Right lobe of liver (tissue), 6 donors: ENCODE measurements around the gene FOXF2. TPM values are rescaled to one million over a fixed set of nuclear protein-coding genes. Genes with fewer than 3 reads are reported as not detected.

Experiments used
- ATAC-seq, 4 donors: fragments of 200-7000 bp; cut with Tn5 transposase; one replicate each; pipeline ENCODE4 v1.9.1; 2020; ENCODE audit warnings: mild to moderate bottlenecking in 4 of 4, moderate library complexity in 4 of 4
- DNase-seq, 3 donors: peaks; one replicate each; pipeline ENCODE4 v3.0.0-alpha.2; 2020
- H3K27ac ChIP-seq, 3 donors: fragments of 200-600 bp; one replicate each; pipeline ENCODE4 v1.8.0; 2022
- H3K27me3 ChIP-seq, 2 donors: fragments of 200-600 bp; one replicate each; pipeline ENCODE4 v1.8.0; 2022
- H3K36me3 ChIP-seq, 4 donors: fragments of 200-600 bp; sonication (generic) in 1 of 4; one replicate each; pipeline versions ENCODE4 v1.5.1 to v1.8.0; 2017 to 2022; ENCODE audit warnings: control low read depth in 1 of 4
- H3K4me1 ChIP-seq, 4 donors: fragments of 200-600 bp; sonication (generic) in 1 of 4; one replicate each; pipeline versions ENCODE4 v1.5.1 to v1.8.0; 2017 to 2022; ENCODE audit warnings: control low read depth in 1 of 4
- H3K4me3 ChIP-seq, 3 donors: fragments of 200-600 bp; one replicate each; pipeline ENCODE4 v1.8.0; 2022
- H3K9me3 ChIP-seq, 4 donors: fragments of 200-600 bp; sonication (generic) in 1 of 4; one replicate each; pipeline versions ENCODE4 v1.5.1 to v1.8.0; 2017 to 2022; ENCODE audit warnings: control low read depth in 1 of 4
- POLR2A ChIP-seq: fragments of 450-650 bp; IDR thresholded peaks from one replicate; pipeline ENCODE4 v1.6.1; 2017; ENCODE audit warnings: antibody characterized with exemption, mild to moderate bottlenecking
- WGBS: methylation state at CpG from one replicate; pipeline ENCODE4 v1.1.6; 2018; ENCODE audit warnings: low coverage, low lambda C conversion rate; ENCODE audit not compliant: insufficient coverage; ENCODE audit errors: missing lambda C conversion rate; 5-methylcytosine and 5-hydroxymethylcytosine counted together
- intact Hi-C, 2 donors: fragments of 100-400 bp; cut with DNase I; formaldehyde crosslinking; loops; one replicate each; pipeline versions ENCODE4 v1.11.2 to v1.14.1; 2022
- total RNA-seq, 6 experiments: library from RNA; depleted of rRNA in 2 of 6; stranded (reverse); fragments of >200 nt in 2 of 6; fragmentation: NEBNext Ultra II Directional in 3 of 6; extraction: Animal tissue kit (Norgen Biotek cat#: 25700) in 3 of 6; gene quantifications; one replicate each; pipeline versions ENCODE4 v1.1.0 to v1.2.4, GENCODE V29; 2016 to 2023
- TF ChIP-seq, protein P1 (sequence below), 4 donors: fragments of 200-600 bp in 3 of 4; fragments of 450-650 bp in 1 of 4; IDR thresholded peaks; one replicate each; pipeline versions ENCODE4 v1.5.1 to v1.8.0; 2016 to 2022; ENCODE audit warnings: antibody characterized with exemption in 4 of 4, mild to moderate bottlenecking in 2 of 4
- donor health status: DM: no; HTN: yes; CAD: no.
- donor health status: DM: no; HTN: no; CAD: no.
- donor health status: DM: no; HTN: no; CAD: no.
- donor health status: DM: no; HTN: yes; CAD: no.
- donor health status: DM: no; HTN: yes; CAD: no.

Gene FOXF2
- total RNA-seq, 6 experiments from 2014 or later, result 0.11 to 0.19 TPM; not detected in 4

GRCh38 chr6:1376653-1377052, 12.7 kb upstream of the FOXF2 start:
- peaks cover 25 to 60% of the 10 kb centered on the region in 2 donors for H3K27me3 ChIP-seq
- H3K4me1 ChIP-seq, result peaks cover 0 to 23% (median 2%) of the 10 kb centered on the region in 4 donors
- DNase-seq, result no peak
- H3K36me3 ChIP-seq, result no peaks in the 10 kb centered on the region
- WGBS, result 31% methylated on average over 4 of the region's 5 CpGs
- H3K4me3 ChIP-seq, result no peak overlapping the region
- TF ChIP-seq, protein P1, sequence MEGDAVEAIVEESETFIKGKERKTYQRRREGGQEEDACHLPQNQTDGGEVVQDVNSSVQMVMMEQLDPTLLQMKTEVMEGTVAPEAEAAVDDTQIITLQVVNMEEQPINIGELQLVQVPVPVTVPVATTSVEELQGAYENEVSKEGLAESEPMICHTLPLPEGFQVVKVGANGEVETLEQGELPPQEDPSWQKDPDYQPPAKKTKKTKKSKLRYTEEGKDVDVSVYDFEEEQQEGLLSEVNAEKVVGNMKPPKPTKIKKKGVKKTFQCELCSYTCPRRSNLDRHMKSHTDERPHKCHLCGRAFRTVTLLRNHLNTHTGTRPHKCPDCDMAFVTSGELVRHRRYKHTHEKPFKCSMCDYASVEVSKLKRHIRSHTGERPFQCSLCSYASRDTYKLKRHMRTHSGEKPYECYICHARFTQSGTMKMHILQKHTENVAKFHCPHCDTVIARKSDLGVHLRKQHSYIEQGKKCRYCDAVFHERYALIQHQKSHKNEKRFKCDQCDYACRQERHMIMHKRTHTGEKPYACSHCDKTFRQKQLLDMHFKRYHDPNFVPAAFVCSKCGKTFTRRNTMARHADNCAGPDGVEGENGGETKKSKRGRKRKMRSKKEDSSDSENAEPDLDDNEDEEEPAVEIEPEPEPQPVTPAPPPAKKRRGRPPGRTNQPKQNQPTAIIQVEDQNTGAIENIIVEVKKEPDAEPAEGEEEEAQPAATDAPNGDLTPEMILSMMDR (IDR thresholded peaks at IDR 0.05), result no peak
- no peak for TF ChIP-seq POLR2A
- no peaks in the 10 kb centered on the region for H3K9me3 ChIP-seq
- ATAC-seq, result no peak
- intact Hi-C loops, result no loop called here
- H3K27ac ChIP-seq, result no peak overlapping the region

DNA sequence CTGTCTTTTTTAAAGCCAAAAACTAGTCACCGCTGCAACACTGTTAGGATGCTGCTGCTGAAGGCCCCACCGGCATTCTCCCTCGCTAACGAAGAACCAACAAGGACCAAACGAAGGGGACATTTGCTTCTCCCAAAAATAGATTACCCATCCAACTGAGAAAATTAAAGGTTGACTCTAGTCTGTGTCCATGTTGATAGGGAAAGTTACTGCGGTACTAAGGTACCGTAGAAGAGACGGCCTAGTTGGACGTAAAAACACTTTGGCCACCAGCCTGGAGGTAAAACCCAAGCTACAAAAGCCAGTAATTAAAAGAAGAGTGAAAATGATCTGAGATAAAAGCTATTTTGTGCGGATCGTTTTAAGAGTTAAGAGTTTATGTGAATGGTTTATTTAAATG, 11.8 kb upstream of the FOXF2 start:
- intact Hi-C loops, result no loop called here
- no peaks in the 10 kb centered on the region for H3K36me3 ChIP-seq

DNA sequence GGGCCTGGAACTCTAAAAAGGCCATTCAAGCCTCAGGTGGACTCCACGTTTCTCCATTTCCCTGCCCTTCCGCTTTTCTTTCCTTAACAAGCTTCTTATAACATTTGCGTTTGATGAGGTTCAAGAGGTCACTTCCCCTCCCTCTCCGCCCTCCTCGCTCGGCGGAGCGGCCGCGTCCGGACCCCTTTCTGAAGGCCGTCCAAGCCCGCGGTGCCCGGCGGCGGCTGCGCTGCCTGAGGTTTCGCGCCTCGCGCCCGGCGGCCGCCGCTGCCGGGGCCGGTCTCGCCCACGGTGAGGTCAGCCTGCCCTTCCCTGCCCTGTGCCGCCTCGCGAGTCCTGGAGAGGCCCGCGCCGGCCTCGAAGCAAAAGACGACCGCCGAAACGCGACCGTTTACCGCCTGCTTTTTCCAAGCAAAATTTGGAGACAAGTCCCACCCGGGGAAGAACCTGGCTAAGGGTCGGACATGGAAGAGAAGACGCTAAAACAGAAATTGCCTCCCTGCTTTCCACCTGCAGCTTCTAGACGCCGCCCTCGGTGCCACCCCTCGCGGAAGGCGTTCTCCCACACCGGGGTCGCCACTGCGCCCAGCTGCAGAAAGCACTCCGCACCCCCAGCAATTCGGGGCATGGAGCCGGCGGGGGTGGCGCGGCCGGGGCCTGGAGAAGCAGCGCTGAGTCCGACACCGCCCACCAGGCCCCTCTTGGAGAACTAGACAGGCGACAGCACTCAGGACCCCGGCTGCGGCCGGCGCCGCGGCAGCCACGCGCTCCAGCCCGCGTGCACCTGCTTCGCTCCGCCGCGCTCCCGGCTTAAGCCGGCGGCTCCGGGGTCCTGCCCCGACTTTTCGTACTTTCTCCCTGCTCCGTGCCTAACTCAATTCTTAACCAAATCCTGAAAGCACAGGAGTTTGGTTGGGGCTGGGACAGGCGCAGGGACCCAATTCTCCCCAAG, 11.0 kb upstream of the FOXF2 start:
- Histone ChIP-seq H3K4me1 (peaks cover 0 to 28% (median 2%) of the 10 kb centered on the region in 4 donors), H3K27me3 (peaks cover 30 to 74% of the 10 kb centered on the region in 2 donors), H3K36me3 (no peaks in the 10 kb centered on the region), H3K4me3 (no peak overlapping the region), H3K27ac (no peak overlapping the region), H3K9me3 (no peaks in the 10 kb centered on the region)
- ATAC-seq (no peak), DNase-seq (no peak)
- WGBS, result under 1% methylated on average over 10 of the region's 89 CpGs
- TF ChIP-seq POLR2A, result no peak
- TF ChIP-seq, protein P1 (IDR thresholded peaks at IDR 0.05), result no peak
- intact Hi-C loops, result no loop called here

More for the DNA sequence above, 11.8 kb upstream of the FOXF2 start:
- Histone ChIP-seq H3K4me3 (no peak overlapping the region), H3K27me3 (peaks cover 25 to 66% of the 10 kb centered on the region in 2 donors), H3K4me1 (peaks cover 0 to 28% (median 2%) of the 10 kb centered on the region in 4 donors), H3K27ac (no peak overlapping the region), H3K9me3 (no peaks in the 10 kb centered on the region)
- 18% methylated on average over 11 of the region's 11 CpGs for WGBS
- DNase-seq, result no peak
- no peak for ATAC-seq
- TF ChIP-seq, protein P1 (IDR thresholded peaks at IDR 0.05), result no peak
- no peak for TF ChIP-seq POLR2A

DNA sequence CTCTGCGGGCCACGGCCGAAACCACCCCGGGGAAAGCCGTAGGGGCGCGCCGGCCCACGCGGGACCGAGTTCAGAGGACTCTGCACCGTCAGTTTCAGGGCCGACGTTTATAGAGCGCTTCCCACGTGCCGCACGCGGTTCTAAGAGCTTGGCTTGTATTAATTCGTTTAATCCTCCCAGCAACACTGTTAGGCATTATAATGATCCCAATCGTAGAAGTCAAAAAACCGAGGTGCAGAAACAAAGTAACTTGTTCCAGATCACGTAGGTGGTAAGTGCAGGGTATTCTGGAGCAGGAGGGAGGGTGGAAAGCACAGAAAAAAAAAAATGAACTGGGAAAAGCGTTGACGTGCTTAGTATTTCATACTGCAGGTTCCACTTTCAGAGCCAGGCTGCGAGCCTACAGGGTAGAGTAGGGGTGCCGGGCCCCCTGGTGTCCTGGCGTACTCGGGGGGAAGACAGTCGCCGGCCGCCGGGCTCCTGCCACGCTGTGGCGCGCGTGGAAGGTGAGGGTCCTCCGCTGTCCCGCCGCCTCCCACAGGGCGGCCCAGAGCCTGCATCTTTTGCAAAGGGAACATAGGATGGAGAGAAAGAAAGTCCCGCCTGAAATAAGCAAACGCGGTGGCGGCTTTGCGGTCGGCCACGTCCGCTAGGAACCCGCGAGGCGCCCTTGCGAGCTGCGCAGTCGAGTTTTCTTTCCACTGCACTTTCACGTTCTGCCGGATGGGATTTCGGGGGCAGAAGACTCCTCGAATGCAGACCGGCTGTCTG, 10.2 kb upstream of the FOXF2 start:
- 4% methylated on average over 34 of the region's 60 CpGs for WGBS
- no peak overlapping the region for H3K4me3 ChIP-seq
- no peaks in the 10 kb centered on the region for H3K36me3 ChIP-seq
- ATAC-seq (no peak), DNase-seq (no peak)
- peaks cover 32 to 82% of the 10 kb centered on the region in 2 donors for H3K27me3 ChIP-seq
- H3K4me1 ChIP-seq, result peaks cover 0 to 28% (median 2%) of the 10 kb centered on the region in 4 donors
- H3K9me3 ChIP-seq, result no peaks in the 10 kb centered on the region
- TF ChIP-seq POLR2A, result no peak
- TF ChIP-seq, protein P1 (IDR thresholded peaks at IDR 0.05), result no peak
- H3K27ac ChIP-seq, result no peak overlapping the region
- intact Hi-C loops, result no loop called here
